Stimulated activated effector memory CD8-positive, alpha-beta T cell treated with anti-CD3 and anti-CD28 coated beads, Interleukin-12 subunit alpha, Interleukin-12 subunit beta, amount 100 ng/mL, for 72 hours (primary cell): ENCODE measurements around the gene SHANK1.
A peak's percentile ranks its signal among the peaks of the same experiment; 100 is the strongest.

Source experiments
- ATAC-seq: fragments of 150-1000 bp; cut with Tn5 transposase; 2 replicates; pipeline ENCODE4 v1.10.0; 2021
- DNase-seq, 2 donors: peaks; one replicate each; pipeline ENCODE4 v3.0.0; 2021 to 2022; ENCODE audit warnings: low spot score in 2 of 2
- H3K27ac Mint-ChIP-seq: one replicate; pipeline ENCODE4 v1.8.0; 2022; ENCODE audit warnings: mild to moderate bottlenecking, mixed read lengths
- H3K36me3 Mint-ChIP-seq: one replicate; pipeline ENCODE4 v1.8.0; 2022; ENCODE audit warnings: mild to moderate bottlenecking, mixed read lengths
- H3K4me1 Mint-ChIP-seq: one replicate; pipeline ENCODE4 v1.8.0; 2022; ENCODE audit warnings: mixed read lengths
- H3K4me3 Mint-ChIP-seq: one replicate; pipeline ENCODE4 v1.8.0; 2022; ENCODE audit warnings: mild to moderate bottlenecking, mixed read lengths
- H3K9me3 Mint-ChIP-seq: one replicate; pipeline ENCODE4 v1.8.0; 2022; ENCODE audit warnings: mixed read lengths

Gene SHANK1

GRCh38 chr19:50651174-50651573 lies 68.4 kb downstream of the SHANK1 start:
- H3K27ac Mint-ChIP-seq, result no peak overlapping the region
- H3K36me3 Mint-ChIP-seq, result no peaks in the 10 kb centered on the region
- ATAC-seq (no peak), DNase-seq (no peak)
- peaks cover 5% of the 10 kb centered on the region for H3K4me1 Mint-ChIP-seq
- H3K4me3 Mint-ChIP-seq, result no peak overlapping the region
- peaks cover 11% of the 10 kb centered on the region for H3K9me3 Mint-ChIP-seq

- no peak within 1 kb of the TSS for H3K27ac Mint-ChIP-seq
- H3K4me1 Mint-ChIP-seq, result peaks cover 5% of the 10 kb centered on the region
- DNase-seq (no peak), ATAC-seq (no peak)
- no peaks in the 10 kb centered on the region for H3K36me3 Mint-ChIP-seq
- H3K9me3 Mint-ChIP-seq, result peaks cover 6% of the 10 kb centered on the region
- H3K4me3 Mint-ChIP-seq, result no peak within 1 kb of the TSS
Observed at GRCh38 chr19:50649433-50650391, 69.9 kb downstream of the SHANK1 start, which contains the start of gene C19orf81. TSS of gene C19orf81 (plus strand) at chr19:50649445. CDS start at chr19:50649445, 0 bp downstream.

GRCh38 chr19:50648659-50649058 lies 70.9 kb downstream of the SHANK1 start:
- H3K36me3 Mint-ChIP-seq, result no peaks in the 10 kb centered on the region

GRCh38 chr19:50647879-50648615 lies 71.6 kb downstream of the SHANK1 start:
- Mint-ChIP-seq H3K27ac (no peak overlapping the region), H3K9me3 (peaks cover 3% of the 10 kb centered on the region), H3K4me3 (no peak overlapping the region), H3K36me3 (no peaks in the 10 kb centered on the region), H3K4me1 (peaks cover 5% of the 10 kb centered on the region)
- DNase-seq, result no peak
- ATAC-seq, result no peak

More at GRCh38 chr19:50648659-50649058, 70.9 kb downstream of the SHANK1 start:
- DNase-seq, result no peak
- no peak for ATAC-seq
- H3K4me1 Mint-ChIP-seq, result peaks cover 5% of the 10 kb centered on the region
- H3K4me3 Mint-ChIP-seq, result no peak overlapping the region
- no peak overlapping the region for H3K27ac Mint-ChIP-seq
- H3K9me3 Mint-ChIP-seq, result peaks cover 3% of the 10 kb centered on the region

- DNase-seq (no peak), ATAC-seq (no peak)
- H3K9me3 Mint-ChIP-seq, result peaks cover 3% of the 10 kb centered on the region
- no peak overlapping the region for H3K27ac Mint-ChIP-seq
- no peaks in the 10 kb centered on the region for H3K36me3 Mint-ChIP-seq
- H3K4me3 Mint-ChIP-seq, result no peak overlapping the region
- H3K4me1 Mint-ChIP-seq, result peaks cover 5% of the 10 kb centered on the region
Observed at GRCh38 chr19:50646074-50646807, 73.4 kb downstream of the SHANK1 start.

- Mint-ChIP-seq H3K4me1 (peaks cover 4% of the 10 kb centered on the region), H3K27ac (no peak overlapping the region), H3K4me3 (no peak overlapping the region), H3K9me3 (peaks cover 3% of the 10 kb centered on the region), H3K36me3 (no peaks in the 10 kb centered on the region)
- ATAC-seq, result no peak
- DNase-seq, result no peak
Observed at GRCh38 chr19:50645107-50645506, 74.5 kb downstream of the SHANK1 start.

- Mint-ChIP-seq H3K4me3 (no peak overlapping the region), H3K4me1 (no peaks in the 10 kb centered on the region), H3K9me3 (no peaks in the 10 kb centered on the region), H3K36me3 (no peaks in the 10 kb centered on the region), H3K27ac (no peak overlapping the region)
- no peak for ATAC-seq
- no peak for DNase-seq
Observed at GRCh38 chr19:50644315-50644915, 75.2 kb downstream of the SHANK1 start.

GRCh38 chr19:50640368-50640767 lies 79.2 kb downstream of the SHANK1 start:
- H3K4me3 Mint-ChIP-seq, result no peak overlapping the region
- DNase-seq (no peak), ATAC-seq (no peak)
- no peaks in the 10 kb centered on the region for H3K9me3 Mint-ChIP-seq
- no peaks in the 10 kb centered on the region for H3K36me3 Mint-ChIP-seq
- H3K27ac Mint-ChIP-seq, result no peak overlapping the region
- H3K4me1 Mint-ChIP-seq, result peaks cover 9% of the 10 kb centered on the region

- Mint-ChIP-seq H3K36me3 (no peaks in the 10 kb centered on the region), H3K9me3 (no peaks in the 10 kb centered on the region), H3K4me1 (peaks cover 9% of the 10 kb centered on the region), H3K4me3 (peak within 1 kb of the TSS; percentile 41), H3K27ac (no peak within 1 kb of the TSS)
- DNase-seq, result no peak
- peak; percentile 43 for ATAC-seq
Observed at GRCh38 chr19:50639121-50640112, 80.2 kb downstream of the SHANK1 start, which contains the start of gene SYT3. TSS of gene SYT3 (minus strand) at chr19:50639881. CDS start at chr19:50637411, 2,470 bp downstream.

- ATAC-seq (no peak), DNase-seq (no peak)
- no peaks in the 10 kb centered on the region for H3K9me3 Mint-ChIP-seq
- no peaks in the 10 kb centered on the region for H3K36me3 Mint-ChIP-seq
- H3K27ac Mint-ChIP-seq, result no peak overlapping the region
- H3K4me3 Mint-ChIP-seq, result peak overlapping the region; percentile 41
- H3K4me1 Mint-ChIP-seq, result peaks cover 9% of the 10 kb centered on the region
Observed at GRCh38 chr19:50638600-50638999, 81.0 kb downstream of the SHANK1 start.

GRCh38 chr19:50636317-50637085 lies 83.1 kb downstream of the SHANK1 start:
- Mint-ChIP-seq H3K9me3 (no peaks in the 10 kb centered on the region), H3K4me3 (no peak overlapping the region), H3K27ac (no peak overlapping the region), H3K4me1 (peaks cover 9% of the 10 kb centered on the region), H3K36me3 (no peaks in the 10 kb centered on the region)
- DNase-seq, result no peak
- no peak for ATAC-seq

GRCh38 chr19:50633973-50634372 lies 85.6 kb downstream of the SHANK1 start:
- Mint-ChIP-seq H3K4me3 (no peak overlapping the region), H3K27ac (no peak overlapping the region), H3K9me3 (no peaks in the 10 kb centered on the region), H3K4me1 (peaks cover 9% of the 10 kb centered on the region), H3K36me3 (no peaks in the 10 kb centered on the region)
- ATAC-seq (no peak), DNase-seq (no peak)

- no peak overlapping the region for H3K27ac Mint-ChIP-seq
- peaks cover 3% of the 10 kb centered on the region for H3K4me1 Mint-ChIP-seq
- no peaks in the 10 kb centered on the region for H3K9me3 Mint-ChIP-seq
- DNase-seq, result no peak
- H3K4me3 Mint-ChIP-seq, result no peak overlapping the region
- no peaks in the 10 kb centered on the region for H3K36me3 Mint-ChIP-seq
- ATAC-seq, result no peak
Observed at GRCh38 chr19:50633359-50633758, 86.2 kb downstream of the SHANK1 start.
